GM10266 (cell line): ENCODE data around the gene HOTAIR.

ENCODE experiments used
- DNase-seq: peaks from one replicate; pipeline ENCODE4 v3.0.0; 2012; ENCODE audit errors: extremely low spot score
- TF ChIP-seq, protein P1 (sequence below): IDR thresholded peaks from 2 replicates; pipeline ENCODE4 v1.5.1; 2012; ENCODE audit warnings: mild to moderate bottlenecking, low read depth; ENCODE audit not compliant: control insufficient read depth, insufficient read depth; ENCODE audit errors: missing control alignments

Gene HOTAIR

DNA sequence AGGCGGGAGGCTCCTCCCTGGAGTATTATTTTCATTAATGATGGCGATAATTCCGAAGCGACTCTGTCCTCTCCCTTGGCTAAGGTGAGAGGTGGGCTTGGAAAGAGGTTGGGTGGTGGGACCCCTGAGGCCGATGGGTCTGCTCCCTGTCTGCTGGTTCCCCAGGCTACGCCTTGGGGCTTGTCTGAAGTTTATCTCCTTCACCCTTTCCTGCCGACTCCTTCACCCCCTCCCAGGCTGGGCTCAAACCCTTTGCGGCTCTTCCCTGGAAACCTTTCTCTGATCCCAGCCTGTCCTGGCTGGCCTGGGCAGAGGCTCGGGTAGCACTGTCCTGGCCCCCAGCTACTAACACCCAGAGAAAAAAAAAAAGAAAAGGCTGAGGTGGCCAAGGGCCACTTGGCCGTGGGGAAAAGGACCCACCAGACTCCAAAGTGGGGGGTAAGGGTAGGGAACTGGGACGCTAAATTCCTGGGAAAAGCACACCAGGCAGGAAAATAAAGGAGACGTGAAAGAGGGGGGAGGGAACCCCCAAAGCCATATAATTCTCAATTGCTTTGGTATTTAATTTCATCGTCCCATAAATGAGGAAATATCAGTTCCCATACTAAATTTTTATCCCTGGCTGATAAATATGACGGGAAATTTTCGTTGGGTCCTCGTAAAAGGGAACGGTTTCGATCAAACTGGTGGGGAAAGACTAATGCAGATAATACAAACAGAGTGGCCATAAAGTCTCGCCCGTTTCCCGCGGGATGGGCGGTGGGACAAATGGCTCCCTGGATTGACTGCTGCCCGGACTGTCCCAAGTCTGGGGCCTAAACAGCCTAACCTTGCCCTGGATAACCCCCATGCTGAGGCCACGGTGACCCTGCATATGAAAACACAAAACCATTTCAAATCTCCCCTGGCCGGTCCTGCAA lies 8.2 kb upstream of the HOTAIR start:
- DNase-seq, result no peak
- TF ChIP-seq, protein P1, sequence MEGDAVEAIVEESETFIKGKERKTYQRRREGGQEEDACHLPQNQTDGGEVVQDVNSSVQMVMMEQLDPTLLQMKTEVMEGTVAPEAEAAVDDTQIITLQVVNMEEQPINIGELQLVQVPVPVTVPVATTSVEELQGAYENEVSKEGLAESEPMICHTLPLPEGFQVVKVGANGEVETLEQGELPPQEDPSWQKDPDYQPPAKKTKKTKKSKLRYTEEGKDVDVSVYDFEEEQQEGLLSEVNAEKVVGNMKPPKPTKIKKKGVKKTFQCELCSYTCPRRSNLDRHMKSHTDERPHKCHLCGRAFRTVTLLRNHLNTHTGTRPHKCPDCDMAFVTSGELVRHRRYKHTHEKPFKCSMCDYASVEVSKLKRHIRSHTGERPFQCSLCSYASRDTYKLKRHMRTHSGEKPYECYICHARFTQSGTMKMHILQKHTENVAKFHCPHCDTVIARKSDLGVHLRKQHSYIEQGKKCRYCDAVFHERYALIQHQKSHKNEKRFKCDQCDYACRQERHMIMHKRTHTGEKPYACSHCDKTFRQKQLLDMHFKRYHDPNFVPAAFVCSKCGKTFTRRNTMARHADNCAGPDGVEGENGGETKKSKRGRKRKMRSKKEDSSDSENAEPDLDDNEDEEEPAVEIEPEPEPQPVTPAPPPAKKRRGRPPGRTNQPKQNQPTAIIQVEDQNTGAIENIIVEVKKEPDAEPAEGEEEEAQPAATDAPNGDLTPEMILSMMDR, result no peak

DNA sequence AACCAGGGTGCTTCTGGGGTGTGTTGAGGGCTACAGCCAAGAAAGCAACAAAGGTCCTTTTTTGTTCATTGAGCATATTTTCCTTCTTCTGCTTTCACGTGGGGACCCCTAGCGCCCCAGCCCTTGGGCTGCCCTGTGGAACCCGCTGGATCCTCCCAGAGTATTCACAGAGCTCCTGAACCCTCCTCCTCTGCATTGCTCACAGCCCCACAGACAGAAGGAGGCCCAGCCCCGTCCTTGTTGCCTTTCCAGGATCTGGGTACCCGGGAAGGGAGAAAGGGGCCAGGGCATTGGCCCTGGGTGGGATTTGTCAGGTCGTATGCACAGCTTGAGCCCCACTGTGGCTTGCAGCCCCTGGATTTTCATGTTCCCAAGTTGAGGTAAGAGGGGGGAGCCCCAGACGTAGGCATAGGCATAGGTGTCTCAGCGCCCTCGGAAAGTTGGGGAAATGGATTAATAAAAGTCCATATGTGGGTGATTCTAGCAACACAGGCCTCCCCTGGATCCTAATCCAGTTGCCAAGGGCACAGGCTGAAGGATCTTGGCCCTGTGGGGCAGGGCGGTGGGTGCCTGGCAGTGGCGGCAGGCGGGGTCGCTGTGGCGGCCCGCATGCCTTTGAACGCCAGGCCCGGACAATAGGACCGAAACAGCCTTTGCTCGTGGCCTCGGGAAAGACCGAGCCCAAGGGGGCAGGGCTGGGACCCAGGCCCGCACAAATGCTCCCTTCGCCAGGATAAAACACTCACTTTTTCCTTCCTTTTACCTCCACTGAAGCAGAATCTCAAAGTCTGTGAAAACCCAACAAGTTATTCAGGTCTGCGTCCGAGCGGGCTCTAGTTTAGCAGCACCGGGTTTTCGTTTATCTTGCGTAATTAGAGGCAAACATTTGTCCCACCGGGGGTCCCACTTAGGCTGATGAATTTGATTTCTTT lies 7.1 kb upstream of the HOTAIR start:
- no peak for DNase-seq
- TF ChIP-seq, protein P1, result no peak

DNA sequence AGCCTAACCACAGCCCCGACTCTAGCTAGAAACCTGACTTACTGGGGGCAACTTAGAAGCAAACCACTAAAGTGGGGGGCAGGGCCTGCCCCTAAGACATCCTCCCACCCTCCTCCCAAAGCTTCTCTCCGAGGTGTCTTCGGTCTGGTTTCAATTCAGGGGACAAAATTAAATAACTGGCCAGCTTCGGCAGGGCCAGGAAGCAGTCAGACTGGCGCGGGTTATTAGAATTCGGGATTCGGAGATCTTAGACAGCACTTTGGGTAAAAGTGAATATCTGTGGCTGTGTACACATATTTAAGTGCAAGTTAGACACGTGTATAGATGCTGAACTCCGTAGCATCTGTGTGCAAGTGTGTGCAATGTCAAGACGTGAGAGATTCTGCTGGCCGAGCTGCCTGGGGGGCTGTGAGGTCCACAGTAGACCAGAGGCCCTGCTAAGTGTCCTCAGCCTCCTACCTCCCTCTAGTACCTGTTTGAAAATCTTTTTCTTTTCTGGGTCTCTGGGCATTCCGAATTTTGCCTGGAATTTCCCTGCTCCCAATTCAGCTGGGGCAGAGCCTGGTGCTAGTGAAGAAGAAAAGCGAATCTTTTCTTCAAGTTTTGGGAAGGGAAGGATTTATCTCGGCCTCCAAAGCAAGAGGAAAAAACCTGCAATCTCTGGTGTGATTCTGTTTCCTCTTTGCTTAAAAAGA lies 6.2 kb upstream of the HOTAIR start:
- no peak for DNase-seq
- TF ChIP-seq, protein P1, result no peak

DNA sequence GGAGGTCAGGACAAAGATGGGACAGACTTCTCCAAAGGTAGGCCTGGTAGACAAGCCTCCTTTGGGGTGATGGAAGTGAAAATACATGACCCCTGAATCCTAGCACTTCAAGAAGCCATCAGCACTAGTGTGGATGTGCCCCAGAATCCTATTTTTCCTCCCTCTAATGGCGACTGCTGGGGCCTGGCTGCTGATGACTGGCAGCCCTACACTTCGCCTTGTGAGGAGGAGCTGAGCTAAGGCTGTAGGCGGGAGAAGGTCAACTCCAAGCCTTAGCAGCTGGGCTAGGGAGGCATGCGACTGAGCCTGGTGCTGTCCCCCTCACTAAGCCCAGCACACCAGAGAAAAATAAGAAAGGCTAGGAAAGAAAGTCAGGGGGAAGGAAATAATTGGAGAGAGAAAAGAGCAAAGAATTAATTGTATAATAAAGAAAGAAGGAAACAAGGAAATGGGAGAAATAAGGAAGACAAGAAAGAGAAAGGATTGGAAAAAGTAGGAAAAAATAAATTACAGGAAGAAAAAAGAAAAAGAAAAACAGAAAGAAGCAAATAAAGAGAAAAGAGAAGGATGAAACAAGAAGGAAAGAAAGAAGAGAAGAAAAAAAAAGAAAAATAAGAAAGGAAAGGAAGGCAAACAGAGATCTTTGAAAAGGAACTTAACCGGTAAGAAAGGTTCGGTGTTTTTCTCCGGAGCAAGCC lies 5.5 kb upstream of the HOTAIR start:
- TF ChIP-seq, protein P1, result no peak
- DNase-seq, result no peak

DNA sequence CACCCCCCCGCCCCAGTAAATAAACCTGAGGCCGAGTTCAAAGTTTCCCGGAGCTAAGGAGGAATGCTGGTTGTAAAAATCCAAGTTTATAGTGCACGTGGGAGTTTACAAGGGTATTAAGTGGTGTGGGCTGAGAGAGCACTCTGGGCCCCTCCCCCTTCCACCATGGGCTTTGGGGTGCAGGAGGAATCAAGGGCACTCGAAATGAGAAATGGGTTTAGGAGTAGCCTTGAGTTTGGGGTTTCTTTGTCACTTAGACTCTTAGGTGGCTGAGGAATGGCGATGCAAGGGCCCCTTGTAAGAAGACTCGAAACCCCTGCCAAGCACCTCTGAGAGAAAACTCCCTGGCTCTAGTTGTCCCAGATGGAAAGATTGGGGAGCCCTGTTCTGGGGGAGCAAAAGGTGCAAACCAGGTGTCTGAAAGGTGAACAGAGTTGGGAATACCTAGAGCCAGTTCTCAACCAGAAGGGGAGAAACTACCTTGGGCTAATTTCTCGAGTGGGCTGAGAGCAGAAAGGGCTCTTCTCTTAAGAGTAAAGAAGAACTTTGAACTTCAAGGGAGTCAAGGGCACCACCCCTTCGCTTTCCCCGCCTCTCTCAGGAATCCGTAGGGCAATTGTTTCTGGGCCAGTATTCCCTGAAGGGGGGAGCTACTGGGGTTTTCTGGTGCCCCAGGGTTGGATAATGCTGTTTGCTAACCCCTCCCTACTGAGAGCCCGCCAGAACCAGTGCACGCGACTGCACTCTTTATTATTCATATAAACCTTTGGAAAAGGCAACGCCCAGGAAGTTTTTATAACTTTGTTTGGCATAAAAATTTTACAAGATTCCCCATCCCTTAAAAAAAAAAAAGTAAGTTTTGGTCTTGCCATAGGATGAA lies 4.0 kb upstream of the HOTAIR start:
- DNase-seq, result no peak
- TF ChIP-seq, protein P1, result no peak
